Liver (tissue), 9 donors: Measurements from ENCODE around the gene ENOX1. TPM values are rescaled to one million over a fixed set of nuclear protein-coding genes. Genes with fewer than 3 reads are reported as not detected.

Experiments
- DNase-seq: peaks from one replicate; pipeline ENCODE4 v3.0.0-alpha.2; 2017; ENCODE audit warnings: low spot score
- H3K27ac ChIP-seq, 2 donors: one replicate each; pipeline ENCODE4 v1.7.0; 2013; ENCODE audit warnings: inconsistent platforms in 2 of 2, low read length in 2 of 2, control low read depth in 1 of 2, low read depth in 1 of 2, mild to moderate bottlenecking in 1 of 2
- H3K27me3 ChIP-seq, 4 donors: one replicate each; pipeline versions ENCODE4 v1.6.1 to v1.7.0; 2013; ENCODE audit warnings: low read length in 3 of 4, inconsistent platforms in 1 of 4, mild to moderate bottlenecking in 1 of 4, moderate library complexity in 1 of 4; ENCODE audit not compliant: control insufficient read depth in 4 of 4, insufficient read depth in 4 of 4
- H3K36me3 ChIP-seq, 4 donors: one replicate each; pipeline versions ENCODE4 v1.6.1 to v1.7.0; 2013; ENCODE audit warnings: low read length in 3 of 4, mild to moderate bottlenecking in 3 of 4, low read depth in 1 of 4, moderate library complexity in 1 of 4; ENCODE audit not compliant: control insufficient read depth in 4 of 4, insufficient read depth in 3 of 4
- H3K4me1 ChIP-seq, 4 donors: one replicate each; pipeline versions ENCODE4 v1.6.1 to v1.7.0; 2013; ENCODE audit warnings: low read length in 3 of 4, mild to moderate bottlenecking in 3 of 4, moderate library complexity in 1 of 4; ENCODE audit not compliant: control insufficient read depth in 4 of 4, insufficient read depth in 4 of 4
- H3K4me3 ChIP-seq, 3 donors: one replicate each; pipeline versions ENCODE4 v1.6.1 to v1.7.0; 2013; ENCODE audit warnings: low read length in 3 of 3, control low read depth in 1 of 3, low read depth in 1 of 3, mild to moderate bottlenecking in 1 of 3
- H3K9ac ChIP-seq, 2 donors: one replicate each; pipeline ENCODE4 v1.7.0; 2013; ENCODE audit warnings: low read length in 2 of 2, mild to moderate bottlenecking in 2 of 2, moderate library complexity in 2 of 2, control low read depth in 1 of 2, low read depth in 1 of 2
- H3K9me3 ChIP-seq, 4 donors: one replicate each; pipeline versions ENCODE4 v1.6.1 to v1.7.0; 2013; ENCODE audit warnings: low read length in 3 of 4; ENCODE audit not compliant: control insufficient read depth in 4 of 4
- ATF3 ChIP-seq: IDR thresholded peaks from 2 replicates; pipeline ENCODE4 v1.6.1; 2016; ENCODE audit warnings: antibody characterized with exemption
- EGR1 ChIP-seq, 2 donors: IDR thresholded peaks; 2 replicates each; pipeline ENCODE4 v1.6.1; 2016 to 2018; ENCODE audit warnings: antibody characterized with exemption in 2 of 2, low read depth in 2 of 2
- FOXA1 ChIP-seq: IDR thresholded peaks from 2 replicates; pipeline ENCODE4 v1.6.1; 2016; ENCODE audit warnings: antibody characterized with exemption
- FOXA2 ChIP-seq: IDR thresholded peaks from 2 replicates; pipeline ENCODE4 v1.6.1; 2016; ENCODE audit warnings: antibody characterized with exemption
- GABPA ChIP-seq, 2 donors: IDR thresholded peaks in 1 of 2; conservative IDR thresholded peaks in 1 of 2; 2 replicates each; pipeline ENCODE4 v1.6.1; 2016; ENCODE audit warnings: antibody characterized with exemption in 2 of 2, mild to moderate bottlenecking in 1 of 2, moderate library complexity in 1 of 2
- HNF4A ChIP-seq, 2 donors: conservative IDR thresholded peaks; 2 replicates each; pipeline ENCODE4 v1.6.1; 2016; ENCODE audit warnings: antibody characterized with exemption in 2 of 2, mild to moderate bottlenecking in 2 of 2
- HNF4G ChIP-seq: IDR thresholded peaks from 2 replicates; pipeline ENCODE4 v1.6.1; 2016; ENCODE audit warnings: antibody characterized with exemption
- JUND ChIP-seq, 2 donors: IDR thresholded peaks; 2 replicates each; pipeline ENCODE4 v1.6.1; 2016; ENCODE audit warnings: antibody characterized with exemption in 2 of 2
- MAX ChIP-seq: IDR thresholded peaks from 2 replicates; pipeline ENCODE4 v1.6.1; 2016; ENCODE audit warnings: antibody characterized with exemption
- NR2F2 ChIP-seq: IDR thresholded peaks from 2 replicates; pipeline ENCODE4 v1.6.1; 2016; ENCODE audit warnings: antibody characterized with exemption
- RAD21 ChIP-seq, 2 donors: IDR thresholded peaks; 2 replicates each; pipeline ENCODE4 v1.6.1; 2016; ENCODE audit warnings: antibody characterized with exemption in 2 of 2, mild to moderate bottlenecking in 2 of 2
- RXRA ChIP-seq, 2 donors: IDR thresholded peaks; 2 replicates each; pipeline ENCODE4 v1.6.1; 2017 to 2018; ENCODE audit warnings: antibody characterized with exemption in 2 of 2, mild to moderate bottlenecking in 1 of 2
- SP1 ChIP-seq: IDR thresholded peaks from 2 replicates; pipeline ENCODE4 v1.6.1; 2018; ENCODE audit warnings: antibody characterized with exemption, mild to moderate bottlenecking
- TAF1 ChIP-seq: conservative IDR thresholded peaks from 2 replicates; pipeline ENCODE4 v1.6.1; 2016; ENCODE audit warnings: antibody characterized with exemption, mild to moderate bottlenecking
- YY1 ChIP-seq: IDR thresholded peaks from 2 replicates; pipeline ENCODE4 v1.6.1; 2016; ENCODE audit warnings: antibody characterized with exemption, mild to moderate bottlenecking
- WGBS: extraction: QIAGEN DNeasy Blood & Tissue Kit; methylation state at CpG from one replicate; pipeline ENCODE4 v1.1.7; 2013; 5-methylcytosine and 5-hydroxymethylcytosine counted together
- polyA plus RNA-seq, 2 donors: library from polyadenylated mRNA; stranded (reverse) in 1 of 2; unstranded in 1 of 2; fragments of 200-250 nt in 1 of 2; fragments of >200 nt in 1 of 2; fragmentation: Nextera tagmentation in 1 of 2; extraction: Ambion mirVana in 1 of 2; gene quantifications; one replicate each; pipeline versions ENCODE4 v1.2.1 to v1.2.3, GENCODE V29; 2013 to 2015
- total RNA-seq, 2 donors: library from RNA; depleted of rRNA; stranded (reverse); fragments of >200 nt; gene quantifications; one replicate each; pipeline ENCODE4 v1.2.3, GENCODE V29; 2014
- TF ChIP-seq, protein P1 (sequence below): fragments of 150-350 bp; IDR thresholded peaks from 2 replicates; pipeline ENCODE4 v1.5.1; 2017; ENCODE audit warnings: improper control_type of control experiment, low read depth, low read length; ENCODE audit not compliant: missing input control
- donor health status: healthy.
- donor health status: healthy.
- donor health status: healthy.
- donor health status: healthy.
- donor health status: healthy.

The ENOX1 gene
- total and polyA plus RNA-seq, 4 donors: 0.02 to 0.33 (median 0.08) TPM; not detected in 1

DNA sequence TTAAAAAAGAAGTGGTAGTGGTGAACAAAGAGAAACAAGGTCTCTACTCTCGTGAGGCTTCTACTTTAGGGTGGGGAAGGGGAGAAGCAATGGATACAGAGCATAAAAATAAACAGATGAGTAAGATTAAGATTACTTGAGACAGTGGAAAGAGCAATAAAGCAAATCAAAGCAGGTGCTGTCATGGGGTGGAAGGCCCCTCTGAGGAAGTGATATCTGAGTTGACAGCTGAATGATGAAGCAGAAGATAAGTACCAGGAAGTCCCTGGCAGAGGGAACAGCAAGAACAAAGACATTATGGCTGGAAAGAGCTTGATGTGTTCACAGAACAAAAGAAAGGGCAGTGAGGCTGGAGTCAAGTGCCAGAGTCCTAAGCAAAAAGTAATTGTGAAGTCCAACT lies 221.8 kb downstream of the ENOX1 start (continued):
- TF ChIP-seq YY1: no peak
- TF ChIP-seq TAF1: no peak
- TF ChIP-seq FOXA1: no peak

DNA sequence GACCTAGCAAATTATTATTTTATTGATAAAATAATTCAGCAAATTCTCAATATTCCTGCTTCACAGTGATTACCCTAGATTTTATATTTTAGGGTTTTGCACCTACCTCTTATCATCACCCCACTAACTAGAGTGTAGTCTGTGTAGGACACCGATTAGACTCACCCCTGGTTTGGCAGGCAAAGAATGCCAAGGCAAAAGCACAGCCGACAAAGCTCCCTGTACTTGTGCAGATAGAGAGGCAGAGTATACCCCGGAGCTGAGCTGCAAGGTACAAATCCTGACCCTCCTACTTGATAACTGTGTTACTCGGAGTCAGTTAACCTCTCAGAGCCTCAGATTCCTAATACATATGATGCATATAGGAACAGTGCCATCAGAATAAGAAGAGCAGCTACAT lies 225.7 kb downstream of the ENOX1 start:
- Histone ChIP-seq H3K27me3 (no peaks in the 10 kb centered on the region), H3K36me3 (no peaks in the 10 kb centered on the region), H3K27ac (no peak overlapping the region), H3K4me1 (no peaks in the 10 kb centered on the region), H3K9me3 (no peaks in the 10 kb centered on the region), H3K4me3 (no peak overlapping the region), H3K9ac (no peak overlapping the region)
- WGBS: 85% methylated on average over 4 of the region's 4 CpGs
- no peak for DNase-seq
- no peak for TF ChIP-seq RXRA (IDR thresholded peaks at IDR 0.05)
- no peak for TF ChIP-seq EGR1 (IDR thresholded peaks at IDR 0.05; ENCODE audit: low read depth in 2 of 2)
- no peak for TF ChIP-seq SP1
- no peak for TF ChIP-seq FOXA2
- TF ChIP-seq RAD21 (IDR thresholded peaks at IDR 0.05): no peak
- no peak for TF ChIP-seq ATF3
- no peak for TF ChIP-seq HNF4G
- TF ChIP-seq JUND (IDR thresholded peaks at IDR 0.05): no peak
- TF ChIP-seq MAX: no peak
- TF ChIP-seq FOXA1: no peak
- TF ChIP-seq, protein P1, sequence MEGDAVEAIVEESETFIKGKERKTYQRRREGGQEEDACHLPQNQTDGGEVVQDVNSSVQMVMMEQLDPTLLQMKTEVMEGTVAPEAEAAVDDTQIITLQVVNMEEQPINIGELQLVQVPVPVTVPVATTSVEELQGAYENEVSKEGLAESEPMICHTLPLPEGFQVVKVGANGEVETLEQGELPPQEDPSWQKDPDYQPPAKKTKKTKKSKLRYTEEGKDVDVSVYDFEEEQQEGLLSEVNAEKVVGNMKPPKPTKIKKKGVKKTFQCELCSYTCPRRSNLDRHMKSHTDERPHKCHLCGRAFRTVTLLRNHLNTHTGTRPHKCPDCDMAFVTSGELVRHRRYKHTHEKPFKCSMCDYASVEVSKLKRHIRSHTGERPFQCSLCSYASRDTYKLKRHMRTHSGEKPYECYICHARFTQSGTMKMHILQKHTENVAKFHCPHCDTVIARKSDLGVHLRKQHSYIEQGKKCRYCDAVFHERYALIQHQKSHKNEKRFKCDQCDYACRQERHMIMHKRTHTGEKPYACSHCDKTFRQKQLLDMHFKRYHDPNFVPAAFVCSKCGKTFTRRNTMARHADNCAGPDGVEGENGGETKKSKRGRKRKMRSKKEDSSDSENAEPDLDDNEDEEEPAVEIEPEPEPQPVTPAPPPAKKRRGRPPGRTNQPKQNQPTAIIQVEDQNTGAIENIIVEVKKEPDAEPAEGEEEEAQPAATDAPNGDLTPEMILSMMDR: no peak
- TF ChIP-seq NR2F2: no peak
- no peak for TF ChIP-seq TAF1
- no peak for TF ChIP-seq HNF4A (conservative IDR thresholded peaks at IDR 0.05)
- TF ChIP-seq YY1: no peak
- TF ChIP-seq GABPA (IDR thresholded peaks at IDR 0.05 in 1 of 2, conservative IDR thresholded peaks at IDR 0.05 in 1 of 2): no peak

GRCh38 chr13:43558939-43559338 lies 227.8 kb downstream of the ENOX1 start:
- 75% methylated on average over 1 of the region's 1 CpG for WGBS
- Histone ChIP-seq H3K9me3 (no peaks in the 10 kb centered on the region), H3K4me3 (no peak overlapping the region), H3K27ac (no peak overlapping the region), H3K36me3 (no peaks in the 10 kb centered on the region), H3K4me1 (no peaks in the 10 kb centered on the region), H3K27me3 (no peaks in the 10 kb centered on the region), H3K9ac (no peak overlapping the region)
- DNase-seq: no peak
- TF ChIP-seq HNF4A (conservative IDR thresholded peaks at IDR 0.05): no peak

- no peaks in the 10 kb centered on the region for H3K9me3 ChIP-seq
- no peaks in the 10 kb centered on the region for H3K36me3 ChIP-seq
- peaks cover 0 to under 1% (median 0%) of the 10 kb centered on the region in 4 donors for H3K4me1 ChIP-seq
- no peak overlapping the region for H3K9ac ChIP-seq
- H3K27me3 ChIP-seq: no peaks in the 10 kb centered on the region
- 56% methylated on average over 1 of the region's 1 CpG for WGBS
- TF ChIP-seq FOXA1 (no peak), HNF4A (conservative IDR thresholded peaks at IDR 0.05) (no peak), NR2F2 (no peak)
- TF ChIP-seq, protein P1: no peak
- H3K27ac ChIP-seq: no peak overlapping the region
- no peak overlapping the region for H3K4me3 ChIP-seq
- DNase-seq: no peak
Observed at GRCh38 chr13:43558326-43558725, 228.4 kb downstream of the ENOX1 start.
